Measurements from ENCODE around the gene HTN1.
"Not testable (repeated sequence)": the region's sequence is repeated elsewhere in the genome, so short reads cannot be mapped to it uniquely, and the experiment has no call there.

DNA sequence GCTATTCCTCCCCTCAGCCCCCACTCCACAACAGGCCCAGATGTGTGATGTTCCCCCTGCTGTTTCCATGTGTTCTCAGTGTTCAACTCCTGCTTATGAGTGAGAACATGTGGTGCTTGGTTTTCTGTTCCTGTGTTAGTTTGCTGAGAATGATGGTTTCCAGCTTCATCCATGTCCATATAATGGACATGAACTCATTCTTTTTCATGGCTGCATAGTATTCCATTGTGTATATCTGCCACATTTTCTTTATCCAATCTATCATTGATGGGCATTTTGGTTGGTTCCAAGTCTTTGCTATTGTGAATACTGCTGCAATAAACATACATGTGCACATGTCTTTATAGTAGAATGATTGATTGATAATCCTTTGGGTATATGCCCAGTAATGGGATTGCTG lies 10.3 kb upstream of the HTN1 start:
- TF ChIP-seq TAF1 (IDR thresholded peaks at IDR 0.05; ENCODE audit: low read depth); EZH2 (IDR thresholded peaks at IDR 0.05; ENCODE audit: borderline replicate concordance, insufficient read depth, low read length, poor library complexity, severe bottlenecking); CTCF (IDR thresholded peaks at IDR 0.05; ENCODE audit: poor library complexity, severe bottlenecking); RAD21 (conservative IDR thresholded peaks at IDR 0.05); EP300 (conservative IDR thresholded peaks at IDR 0.05; ENCODE audit: poor library complexity, severe bottlenecking); REST (IDR thresholded peaks at IDR 0.05; ENCODE audit: borderline replicate concordance); MXI1 (conservative IDR thresholded peaks at IDR 0.05; ENCODE audit: poor library complexity, severe bottlenecking); SMC3 (conservative IDR thresholded peaks at IDR 0.05; ENCODE audit: poor library complexity); POLR2AphosphoS5 (IDR thresholded peaks at IDR 0.05): not testable (repeated sequence)

All from neural cell (in vitro differentiated cells).